OCI-LY1 (cell line): ENCODE data around the gene MAJIN.

Experiments
- CTCF ChIP-seq: fragments of 200-600 bp; sonication (generic), shearing (Covaris generic); IDR thresholded peaks from 2 replicates; pipeline ENCODE4 v1.5.1; 2017; ENCODE audit warnings: mild to moderate bottlenecking, antibody characterized with exemption, low read length, moderate library complexity, mixed read lengths
- EZH2 ChIP-seq: fragments of 200-600 bp; sonication (generic), shearing (Covaris generic); IDR thresholded peaks from 2 replicates; pipeline ENCODE4 v1.8.0; 2017; ENCODE audit warnings: borderline replicate concordance, mixed run types, mild to moderate bottlenecking, antibody characterized with exemption, low read length, moderate library complexity, mixed read lengths

- TF ChIP-seq CTCF, result no peak
- no peak for TF ChIP-seq EZH2
These were observed 47.9 kb upstream of the MAJIN start for GRCh38 chr11:65019824-65020223.
